ENCODE results near the gene ZNF790.

The ZNF790 gene

DNA sequence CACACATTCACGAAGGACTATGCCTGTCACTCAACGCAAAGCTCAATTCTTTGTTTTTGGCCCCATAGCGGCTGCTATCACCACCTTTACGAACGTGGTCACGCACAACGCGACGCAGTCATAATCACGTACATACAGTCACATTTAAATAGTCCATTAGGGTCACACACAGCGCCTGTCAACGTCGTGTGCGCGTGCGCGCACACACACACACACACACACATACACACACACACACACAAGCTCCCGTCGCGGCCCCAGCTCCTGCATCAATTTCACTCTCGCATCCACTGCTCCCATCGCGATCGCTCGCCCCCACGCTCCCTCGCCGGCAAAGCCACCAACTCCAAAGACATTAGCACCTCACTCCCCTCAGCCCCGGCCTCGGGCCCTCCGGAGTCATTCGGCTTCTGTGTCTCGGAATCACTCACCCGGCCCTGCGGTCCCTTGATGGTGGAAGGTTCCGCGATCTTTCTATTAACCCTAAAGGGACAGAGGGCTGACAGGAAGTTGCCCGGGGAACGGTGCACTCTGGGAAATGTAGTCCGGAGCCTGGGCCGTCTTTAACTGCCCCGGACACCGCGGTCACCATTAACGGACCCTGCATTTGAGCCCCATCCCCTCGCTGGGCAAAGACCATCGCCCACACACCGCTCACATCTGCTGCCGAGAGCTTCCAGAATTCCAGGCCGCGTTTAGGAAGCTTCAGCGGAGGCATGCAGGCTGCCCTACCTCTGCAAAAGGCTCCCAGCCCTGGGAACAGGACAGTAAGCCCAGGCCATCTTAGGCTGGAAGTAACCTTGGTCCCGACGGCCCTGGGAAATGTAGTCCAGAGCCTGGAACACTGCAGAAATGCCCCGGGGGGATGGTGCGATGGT, at the start of gene ZNF790:
Gene ZNF790, minus strand, starts transcription at position 482 of the 878 bp plus-strand sequence. CDS start 12,768 bp downstream, outside the sequence.
- H3K4me3 ChIP-seq (ENCODE audit: low read length): peak within 1 kb of the TSS; percentile 95
- no peaks in the 10 kb centered on the region for H3K27me3 ChIP-seq (replicated peaks; ENCODE audit: control insufficient read depth, insufficient read depth, low read length)
- peak; percentile 94 for DNase-seq (ENCODE audit: low read depth)
- H3K9me3 ChIP-seq (ENCODE audit: control insufficient read depth, low read length): peaks cover 25% of the 10 kb centered on the region
- peaks cover 13% of the 10 kb centered on the region for H3K4me1 ChIP-seq (ENCODE audit: control insufficient read depth, insufficient read depth, low read length)
- H3K9ac ChIP-seq (ENCODE audit: low read length): peak within 1 kb of the TSS; percentile 95
- H3K36me3 ChIP-seq (ENCODE audit: control insufficient read depth, insufficient read depth, low read length, severe bottlenecking): peaks cover 20% of the 10 kb centered on the region

DNA sequence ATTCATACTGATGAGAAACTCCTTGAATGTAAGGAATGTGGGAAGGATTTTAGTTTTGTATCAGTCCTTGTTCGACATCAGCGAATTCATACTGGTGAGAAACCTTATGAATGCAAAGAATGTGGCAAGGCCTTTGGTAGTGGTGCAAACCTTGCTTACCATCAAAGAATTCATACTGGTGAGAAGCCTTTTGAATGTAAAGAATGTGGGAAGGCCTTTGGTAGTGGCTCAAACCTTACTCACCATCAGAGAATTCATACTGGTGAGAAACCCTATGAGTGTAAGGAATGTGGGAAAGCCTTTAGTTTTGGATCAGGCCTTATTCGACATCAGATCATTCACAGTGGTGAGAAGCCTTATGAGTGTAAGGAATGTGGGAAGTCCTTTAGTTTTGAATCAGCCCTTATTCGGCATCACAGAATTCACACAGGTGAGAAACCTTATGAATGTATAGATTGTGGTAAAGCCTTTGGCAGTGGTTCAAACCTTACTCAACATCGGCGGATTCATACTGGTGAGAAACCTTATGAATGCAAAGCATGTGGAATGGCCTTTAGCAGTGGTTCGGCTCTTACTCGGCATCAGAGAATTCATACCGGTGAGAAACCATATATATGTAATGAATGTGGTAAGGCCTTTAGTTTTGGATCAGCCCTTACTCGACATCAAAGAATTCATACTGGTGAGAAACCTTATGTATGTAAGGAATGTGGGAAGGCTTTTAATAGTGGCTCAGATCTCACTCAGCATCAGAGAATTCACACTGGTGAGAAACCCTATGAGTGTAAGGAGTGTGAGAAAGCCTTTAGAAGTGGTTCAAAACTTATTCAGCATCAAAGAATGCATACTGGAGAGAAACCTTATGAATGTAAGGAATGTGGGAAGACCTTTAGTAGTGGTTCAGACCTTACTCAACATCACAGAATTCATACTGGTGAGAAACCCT, 39.1 kb upstream of the ZNF790 start:
- H3K36me3 ChIP-seq (ENCODE audit: control insufficient read depth, insufficient read depth, low read length, severe bottlenecking): peaks cover 70% of the 10 kb centered on the region
- H3K4me1 ChIP-seq (ENCODE audit: control insufficient read depth, insufficient read depth, low read length): no peaks in the 10 kb centered on the region
- no peak overlapping the region for H3K9ac ChIP-seq (ENCODE audit: low read length)
- peak overlapping the region; percentile 71 for H3K4me3 ChIP-seq (ENCODE audit: low read length)
- peaks cover 100% of the 10 kb centered on the region for H3K9me3 ChIP-seq (ENCODE audit: control insufficient read depth, low read length)
- no peak for DNase-seq (ENCODE audit: low read depth)
- no peaks in the 10 kb centered on the region for H3K27me3 ChIP-seq (replicated peaks; ENCODE audit: control insufficient read depth, insufficient read depth, low read length)

- Histone ChIP-seq H3K9ac (ENCODE audit: low read length) (no peak overlapping the region), H3K36me3 (ENCODE audit: control insufficient read depth, insufficient read depth, low read length, severe bottlenecking) (peaks cover 11% of the 10 kb centered on the region), H3K4me3 (ENCODE audit: low read length) (peak overlapping the region; percentile 97), H3K9me3 (ENCODE audit: control insufficient read depth, low read length) (peaks cover 12% of the 10 kb centered on the region), H3K4me1 (ENCODE audit: control insufficient read depth, insufficient read depth, low read length) (peaks cover 9% of the 10 kb centered on the region), H3K27me3 (replicated peaks; ENCODE audit: control insufficient read depth, insufficient read depth, low read length) (no peaks in the 10 kb centered on the region)
- DNase-seq (ENCODE audit: low read depth): no peak
These were observed 13.7 kb upstream of the ZNF790 start for GRCh38 chr19:36851898-36852297.

GRCh38 chr19:36850559-36851442, 12.6 kb upstream of the ZNF790 start, which contains the start of gene ZNF345:
ZNF345 (plus strand) TSS chr19:36850876; CDS start chr19:36876831, 25,955 bp downstream.
- H3K9me3 ChIP-seq (ENCODE audit: control insufficient read depth, low read length): peaks cover 3% of the 10 kb centered on the region
- peaks cover 9% of the 10 kb centered on the region for H3K4me1 ChIP-seq (ENCODE audit: control insufficient read depth, insufficient read depth, low read length)
- DNase-seq (ENCODE audit: low read depth): peak; percentile 99
- H3K4me3 ChIP-seq (ENCODE audit: low read length): peak within 1 kb of the TSS; percentile 97
- H3K27me3 ChIP-seq (replicated peaks; ENCODE audit: control insufficient read depth, insufficient read depth, low read length): no peaks in the 10 kb centered on the region
- H3K36me3 ChIP-seq (ENCODE audit: control insufficient read depth, insufficient read depth, low read length, severe bottlenecking): peaks cover 4% of the 10 kb centered on the region
- peak within 1 kb of the TSS; percentile 93 for H3K9ac ChIP-seq (ENCODE audit: low read length)

- Histone ChIP-seq H3K9me3 (ENCODE audit: control insufficient read depth, low read length) (no peaks in the 10 kb centered on the region), H3K9ac (ENCODE audit: low read length) (peak overlapping the region; percentile 93)
- peak; percentile 96 for DNase-seq (ENCODE audit: low read depth)
These were observed 11.7 kb upstream of the ZNF790 start for GRCh38 chr19:36849701-36850558.

DNA sequence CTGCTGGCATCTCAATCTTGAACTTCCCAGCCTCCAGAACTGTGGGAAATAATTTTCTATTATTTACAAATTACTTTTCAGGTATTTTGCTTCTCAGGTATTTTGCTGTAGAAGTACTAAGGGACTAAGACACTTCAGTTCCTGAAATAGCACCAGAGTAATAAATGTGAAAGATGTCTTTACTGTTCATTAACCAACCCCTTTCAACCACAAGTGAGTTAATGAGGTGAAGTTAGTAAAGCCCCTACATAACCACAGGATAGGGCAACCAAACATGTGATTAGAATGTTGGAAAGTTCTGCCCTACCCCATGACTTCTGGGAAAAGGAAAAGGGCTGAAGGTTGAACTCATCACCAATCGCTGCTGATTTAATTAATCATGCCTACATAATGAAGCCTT, 9.8 kb upstream of the ZNF790 start:
- Histone ChIP-seq H3K9me3 (ENCODE audit: control insufficient read depth, low read length) (no peaks in the 10 kb centered on the region), H3K4me1 (ENCODE audit: control insufficient read depth, insufficient read depth, low read length) (peaks cover 9% of the 10 kb centered on the region), H3K27me3 (replicated peaks; ENCODE audit: control insufficient read depth, insufficient read depth, low read length) (no peaks in the 10 kb centered on the region), H3K9ac (ENCODE audit: low read length) (no peak overlapping the region), H3K36me3 (ENCODE audit: control insufficient read depth, insufficient read depth, low read length, severe bottlenecking) (peaks cover 5% of the 10 kb centered on the region), H3K4me3 (ENCODE audit: low read length) (no peak overlapping the region)
- DNase-seq (ENCODE audit: low read depth): no peak

More at GRCh38 chr19:36849701-36850558, 11.7 kb upstream of the ZNF790 start:
- Histone ChIP-seq H3K4me3 (ENCODE audit: low read length) (peak overlapping the region; percentile 97), H3K27me3 (replicated peaks; ENCODE audit: control insufficient read depth, insufficient read depth, low read length) (no peaks in the 10 kb centered on the region), H3K4me1 (ENCODE audit: control insufficient read depth, insufficient read depth, low read length) (peaks cover 9% of the 10 kb centered on the region), H3K36me3 (ENCODE audit: control insufficient read depth, insufficient read depth, low read length, severe bottlenecking) (no peaks in the 10 kb centered on the region)

- Histone ChIP-seq H3K4me3 (ENCODE audit: low read length) (peak overlapping the region; percentile 95), H3K9me3 (ENCODE audit: control insufficient read depth, low read length) (peaks cover 18% of the 10 kb centered on the region), H3K9ac (ENCODE audit: low read length) (peak overlapping the region; percentile 95), H3K27me3 (replicated peaks; ENCODE audit: control insufficient read depth, insufficient read depth, low read length) (no peaks in the 10 kb centered on the region), H3K36me3 (ENCODE audit: control insufficient read depth, insufficient read depth, low read length, severe bottlenecking) (peaks cover 16% of the 10 kb centered on the region), H3K4me1 (ENCODE audit: control insufficient read depth, insufficient read depth, low read length) (peaks cover 13% of the 10 kb centered on the region)
- DNase-seq (ENCODE audit: low read depth): no peak
These were observed 667 bp upstream of the ZNF790 start for GRCh38 chr19:36838784-36839324.

DNA sequence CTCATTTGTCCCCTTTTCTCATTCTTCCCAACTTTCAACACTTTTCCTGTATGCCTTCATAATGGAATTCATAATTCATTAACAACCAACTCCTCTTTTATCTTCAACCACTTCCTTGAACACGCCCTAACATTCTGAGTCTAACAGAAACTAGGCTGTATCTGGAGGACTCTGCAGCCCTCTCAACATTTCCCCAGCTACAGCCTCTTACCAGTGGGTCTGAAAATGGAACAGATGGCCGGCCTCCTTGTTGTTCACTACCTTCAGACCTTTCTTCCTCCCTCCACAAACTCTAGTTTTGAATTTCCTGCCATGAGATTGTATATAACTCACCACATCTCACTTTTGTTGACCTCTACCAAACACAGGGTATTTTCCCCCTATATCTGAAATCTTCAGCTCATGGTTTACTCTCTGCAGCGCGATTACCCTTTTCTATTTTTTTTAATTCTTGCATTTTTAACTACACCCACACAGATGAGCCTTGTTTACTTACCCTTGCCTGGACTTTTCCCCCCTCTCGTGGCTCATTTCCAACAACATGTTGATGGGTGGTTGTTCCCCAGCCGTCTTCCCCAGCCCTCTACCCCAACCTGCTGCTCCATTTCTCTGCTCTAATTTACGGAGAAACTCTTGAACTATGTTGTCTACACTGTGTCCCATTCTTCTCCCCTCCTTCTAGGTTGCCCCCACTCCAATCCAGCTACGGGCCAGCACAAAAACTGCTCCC, 846 bp downstream of the ZNF790 start:
- H3K9me3 ChIP-seq (ENCODE audit: control insufficient read depth, low read length): peaks cover 33% of the 10 kb centered on the region
- H3K4me3 ChIP-seq (ENCODE audit: low read length): peak overlapping the region; percentile 95
- H3K9ac ChIP-seq (ENCODE audit: low read length): peak overlapping the region; percentile 95
- H3K27me3 ChIP-seq (replicated peaks; ENCODE audit: control insufficient read depth, insufficient read depth, low read length): no peaks in the 10 kb centered on the region
- peaks cover 25% of the 10 kb centered on the region for H3K36me3 ChIP-seq (ENCODE audit: control insufficient read depth, insufficient read depth, low read length, severe bottlenecking)
- peaks cover 13% of the 10 kb centered on the region for H3K4me1 ChIP-seq (ENCODE audit: control insufficient read depth, insufficient read depth, low read length)
- DNase-seq (ENCODE audit: low read depth): no peak

- Histone ChIP-seq H3K9ac (ENCODE audit: low read length) (no peak overlapping the region), H3K27me3 (replicated peaks; ENCODE audit: control insufficient read depth, insufficient read depth, low read length) (no peaks in the 10 kb centered on the region), H3K9me3 (ENCODE audit: control insufficient read depth, low read length) (peaks cover 71% of the 10 kb centered on the region), H3K4me1 (ENCODE audit: control insufficient read depth, insufficient read depth, low read length) (peaks cover 6% of the 10 kb centered on the region), H3K36me3 (ENCODE audit: control insufficient read depth, insufficient read depth, low read length, severe bottlenecking) (peaks cover 60% of the 10 kb centered on the region), H3K4me3 (ENCODE audit: low read length) (no peak overlapping the region)
- DNase-seq (ENCODE audit: low read depth): no peak
These were observed 4.8 kb downstream of the ZNF790 start for GRCh38 chr19:36833430-36833829.

Data from adipocyte (in vitro differentiated cells).